Body of pancreas (tissue), 4 donors: ENCODE results near the gene PCYOX1L. TPM values are rescaled to one million over a fixed set of nuclear protein-coding genes. Genes with fewer than 3 reads are reported as not detected.

Source experiments
- ATAC-seq: fragments of 150-250 bp; one replicate; pipeline ENCODE4 v1.9.1; 2016
- DNase-seq, 4 donors: peaks; one replicate each; pipeline ENCODE4 v3.0.0-alpha.2; 2019
- H3K27ac ChIP-seq, 4 donors: fragments of 200-600 bp; sonication (generic); 1 replicate in 3 of 4; 2 replicates in 1 of 4; pipeline versions ENCODE4 v1.5.1 to v1.6.1; 2016 to 2019; ENCODE audit warnings: mild to moderate bottlenecking in 1 of 4, mixed read lengths in 1 of 4, moderate library complexity in 1 of 4
- H3K27me3 ChIP-seq, 2 donors: fragments of 200-600 bp; sonication (generic); one replicate each; pipeline ENCODE4 v1.6.0; 2016; ENCODE audit warnings: mild to moderate bottlenecking in 1 of 2
- H3K36me3 ChIP-seq, 2 donors: fragments of 200-600 bp; sonication (generic); replicated peaks in 1 of 2; 2 replicates each; pipeline ENCODE4 v1.5.1; 2016; ENCODE audit warnings: low read depth in 2 of 2; ENCODE audit not compliant: insufficient read depth in 1 of 2
- H3K4me1 ChIP-seq: fragments of 200-600 bp; sonication (generic); one replicate; pipeline ENCODE4 v1.6.0; 2016
- H3K4me3 ChIP-seq, 2 donors: fragments of 200-600 bp; sonication (generic); 1 replicate in 1 of 2; 2 replicates in 1 of 2; pipeline ENCODE4 v1.5.1; 2016 to 2019
- H3K9me3 ChIP-seq, 3 donors: fragments of 200-600 bp; sonication (generic); 1 replicate in 2 of 3; 2 replicates in 1 of 3; pipeline ENCODE4 v1.5.1; 2016
- CTCF ChIP-seq, 7 experiments: fragments of 450-650 bp in 4 of 7; fragments of 200-600 bp in 3 of 7; sonication (generic) in 3 of 7; IDR thresholded peaks; one replicate each; pipeline ENCODE4 v1.5.1; 2016 to 2019; ENCODE audit warnings: antibody characterized with exemption in 7 of 7
- POLR2A ChIP-seq, 3 donors: fragments of 450-650 bp; IDR thresholded peaks; one replicate each; pipeline ENCODE4 v1.6.1; 2016; ENCODE audit warnings: antibody characterized with exemption in 3 of 3, mild to moderate bottlenecking in 2 of 3
- WGBS, 2 donors: methylation state at CpG; one replicate each; pipeline ENCODE4 v1.1.5; 2017; 5-methylcytosine and 5-hydroxymethylcytosine counted together
- intact Hi-C: fragments of 100-400 bp; cut with DNase I; formaldehyde crosslinking; loops from one replicate; pipeline ENCODE4 v1.15.1; 2023
- total RNA-seq, 2 donors: library from RNA; depleted of rRNA; stranded (reverse); fragments of >200 nt; gene quantifications; one replicate each; pipeline ENCODE4 v1.1.0, GENCODE V29; 2016

PCYOX1L gene
- total RNA-seq, 2 donors from 2014 or later, result 3.9 to 5.6 TPM

DNA sequence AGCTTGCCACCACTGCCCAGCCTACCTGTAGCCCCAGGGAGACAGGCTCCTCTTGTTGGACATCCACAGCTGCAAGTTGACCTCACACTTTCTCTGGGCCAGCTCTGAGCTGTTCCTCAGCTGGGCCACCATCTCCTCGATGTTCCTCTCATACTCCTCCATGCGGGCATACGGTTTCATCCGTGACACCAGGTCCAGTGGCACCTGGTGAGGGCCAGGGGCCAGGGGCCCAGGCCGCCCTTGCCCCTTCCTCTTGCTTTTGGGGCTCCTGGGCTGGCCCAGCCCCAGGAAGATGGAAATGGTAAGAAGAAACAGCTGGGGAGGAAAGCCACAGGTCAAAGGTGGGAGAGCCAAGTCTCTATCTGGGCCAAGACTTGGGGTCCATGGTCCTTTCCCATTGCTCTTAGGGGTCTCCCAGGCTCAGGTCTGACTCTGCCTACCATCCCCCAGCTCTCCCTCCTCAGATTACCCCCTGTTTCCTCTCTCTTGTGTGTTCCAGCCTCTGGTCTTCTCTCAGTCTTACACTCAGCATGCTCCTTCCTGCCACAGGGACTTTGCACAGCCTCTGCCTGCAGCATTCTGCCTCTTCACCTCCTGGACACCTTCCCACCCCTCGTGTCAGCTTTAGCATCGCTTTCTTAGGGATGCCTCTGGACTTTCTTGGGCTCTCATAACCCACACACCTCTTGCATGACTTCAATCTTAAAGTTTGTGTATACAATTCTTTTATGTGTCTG, 19.0 kb downstream of the PCYOX1L start:
- TF ChIP-seq POLR2A (IDR thresholded peaks at IDR 0.05), result no peak
- no peak for TF ChIP-seq CTCF (IDR thresholded peaks at IDR 0.05)
- no peak overlapping the region for H3K4me3 ChIP-seq
- no peaks in the 10 kb centered on the region for H3K9me3 ChIP-seq
- no peaks in the 10 kb centered on the region for H3K36me3 ChIP-seq
- intact Hi-C loops, result no loop called here
- no peak for DNase-seq
- no peak for ATAC-seq
- WGBS, 2 donors, result 83 to 88% methylated on average over 7 of the region's 7 CpGs
- H3K4me1 ChIP-seq, result peaks cover under 1% of the 10 kb centered on the region
- H3K27me3 ChIP-seq, result no peaks in the 10 kb centered on the region
- H3K27ac ChIP-seq, result no peak overlapping the region

GRCh38 chr5:149378241-149378820, 20.5 kb downstream of the PCYOX1L start:
- intact Hi-C loops, result no loop called here
- Histone ChIP-seq H3K9me3 (no peaks in the 10 kb centered on the region), H3K36me3 (no peaks in the 10 kb centered on the region), H3K27me3 (no peaks in the 10 kb centered on the region), H3K4me1 (no peaks in the 10 kb centered on the region), H3K4me3 (no peak overlapping the region), H3K27ac (no peak overlapping the region)
- 58 to 63% methylated on average over 5 of the region's 5 CpGs for WGBS, 2 donors
- ATAC-seq (no peak), DNase-seq (no peak)
- no peak for TF ChIP-seq POLR2A (IDR thresholded peaks at IDR 0.05)
- TF ChIP-seq CTCF (IDR thresholded peaks at IDR 0.05), result no peak

DNA sequence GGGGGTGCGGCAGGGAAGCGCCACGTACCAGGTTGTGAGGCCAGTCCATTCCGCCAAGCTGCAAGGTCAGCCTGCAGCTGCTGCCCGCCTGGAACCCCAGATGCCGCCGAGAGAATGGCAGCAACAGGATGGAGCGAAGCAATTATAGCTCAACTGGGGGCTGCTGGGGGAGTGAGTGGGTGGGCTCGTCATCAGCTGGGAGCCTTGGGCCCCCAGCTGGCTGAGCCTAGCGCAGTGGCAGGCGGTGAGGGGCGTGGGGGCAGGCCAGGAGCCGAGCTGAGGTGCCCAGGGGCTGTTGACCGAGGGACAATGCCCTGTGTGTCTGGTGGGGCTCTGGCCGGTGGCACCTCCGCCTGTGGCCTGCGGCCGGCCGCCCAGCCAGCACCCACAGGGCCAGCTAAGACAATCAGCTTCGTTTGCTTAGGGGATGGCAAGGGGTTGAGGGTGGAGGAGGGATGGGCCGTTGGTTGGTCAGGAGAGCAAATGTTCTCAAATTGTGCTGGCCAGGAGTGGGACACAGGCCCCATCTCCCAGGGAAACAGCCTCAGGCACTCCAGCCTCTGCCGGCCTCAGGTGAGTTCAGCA, 21.4 kb downstream of the PCYOX1L start, which contains the start of gene IL17B:
TSS of gene IL17B (minus strand) at position 116 of the 585 bp plus-strand sequence. CDS start at position 49, 67 bp downstream.
- Histone ChIP-seq H3K36me3 (no peaks in the 10 kb centered on the region), H3K9me3 (no peaks in the 10 kb centered on the region), H3K4me3 (no peak within 1 kb of the TSS), H3K27me3 (no peaks in the 10 kb centered on the region), H3K27ac (no peak within 1 kb of the TSS), H3K4me1 (no peaks in the 10 kb centered on the region)
- ATAC-seq (no peak), DNase-seq (no peak)
- intact Hi-C loops, result no loop called here
- WGBS, 2 donors, result 79 to 80% methylated on average over 18 to 19 of the region's 22 CpGs
- TF ChIP-seq POLR2A (IDR thresholded peaks at IDR 0.05) (no peak), CTCF (IDR thresholded peaks at IDR 0.05) (no peak)

GRCh38 chr5:149379818-149380374, 22.1 kb downstream of the PCYOX1L start:
- intact Hi-C loops, result no loop called here
- no peaks in the 10 kb centered on the region for H3K27me3 ChIP-seq
- no peaks in the 10 kb centered on the region for H3K9me3 ChIP-seq
- no peak for TF ChIP-seq CTCF (IDR thresholded peaks at IDR 0.05)
- TF ChIP-seq POLR2A (IDR thresholded peaks at IDR 0.05), result no peak
- no peaks in the 10 kb centered on the region for H3K36me3 ChIP-seq
- no peaks in the 10 kb centered on the region for H3K4me1 ChIP-seq
- no peak overlapping the region for H3K27ac ChIP-seq
- H3K4me3 ChIP-seq, result no peak overlapping the region
- DNase-seq (no peak), ATAC-seq (no peak)
- 86 to 88% methylated on average over 5 of the region's 5 CpGs for WGBS, 2 donors
